GM19043 (cell line): ENCODE measurements around the gene TSHR.
"Not testable (repeated sequence)": the region's sequence is repeated elsewhere in the genome, so short reads cannot be mapped to it uniquely, and the experiment has no call there.

Experiments used
- ATAC-seq: cut with Tn5 transposase; IDR thresholded peaks from one replicate; pipeline ENCODE4 v1.9.1; 2021; ENCODE audit warnings: low read depth; ENCODE audit not compliant: unreplicated experiment

TSHR gene

GRCh38 chr14:80948291-80948690 lies 7.1 kb upstream of the TSHR start:
- ATAC-seq, result no peak

GRCh38 chr14:80951491-80951890 lies 3.9 kb upstream of the TSHR start:
- no peak for ATAC-seq

GRCh38 chr14:80953211-80953610 lies 2.2 kb upstream of the TSHR start:
- ATAC-seq, result not testable (repeated sequence)

GRCh38 chr14:80954687-80955299 lies 628 bp upstream of the TSHR start:
- ATAC-seq, result no peak

- ATAC-seq, result no peak
Observed at GRCh38 chr14:80956102-80956501, 681 bp downstream of the TSHR start.

- no peak for ATAC-seq
Observed at GRCh38 chr14:80956922-80957321, 1.5 kb downstream of the TSHR start.

- ATAC-seq, result no peak
Observed at GRCh38 chr14:80957613-80958012, 2.2 kb downstream of the TSHR start.

- ATAC-seq, result no peak
Observed at GRCh38 chr14:80958226-80958625, 2.8 kb downstream of the TSHR start.

GRCh38 chr14:80958939-80959338 lies 3.5 kb downstream of the TSHR start:
- ATAC-seq, result no peak

GRCh38 chr14:80959496-80959895 lies 4.1 kb downstream of the TSHR start:
- peak; percentile 95 for ATAC-seq

- ATAC-seq, result no peak
Observed at GRCh38 chr14:80965037-80965436, 9.6 kb downstream of the TSHR start.

- no peak for ATAC-seq
Observed at GRCh38 chr14:80973931-80974641, 18.7 kb downstream of the TSHR start.

- no peak for ATAC-seq
Observed at GRCh38 chr14:80974679-80975078, 19.3 kb downstream of the TSHR start.

- ATAC-seq, result peak; percentile 63
Observed at GRCh38 chr14:80977221-80977620, 21.8 kb downstream of the TSHR start.

GRCh38 chr14:80978403-80978802 lies 23.0 kb downstream of the TSHR start:
- no peak for ATAC-seq

- ATAC-seq, result no peak
Observed at GRCh38 chr14:80979951-80980350, 24.5 kb downstream of the TSHR start.

- ATAC-seq, result no peak
Observed at GRCh38 chr14:80981156-80981555, 25.7 kb downstream of the TSHR start.

- no peak for ATAC-seq
Observed at GRCh38 chr14:80981673-80982072, 26.3 kb downstream of the TSHR start.

- no peak for ATAC-seq
Observed at GRCh38 chr14:80982711-80983110, 27.3 kb downstream of the TSHR start.

GRCh38 chr14:80987235-80988032 lies 32.0 kb downstream of the TSHR start:
- peak; percentile 68 for ATAC-seq

GRCh38 chr14:80988192-80988591 lies 32.8 kb downstream of the TSHR start:
- no peak for ATAC-seq
